ELF-1 (cell line): ENCODE results near the gene FAM163A.
A peak's percentile ranks its signal among the peaks of the same experiment; 100 is the strongest.
"Not testable (repeated sequence)": the region's sequence is repeated elsewhere in the genome, so short reads cannot be mapped to it uniquely, and the experiment has no call there.

ENCODE experiments used
- DNase-seq: peaks from one replicate; pipeline ENCODE4 v3.0.0-alpha.2; 2016; ENCODE audit warnings: low read depth, low spot score

The FAM163A gene

DNA sequence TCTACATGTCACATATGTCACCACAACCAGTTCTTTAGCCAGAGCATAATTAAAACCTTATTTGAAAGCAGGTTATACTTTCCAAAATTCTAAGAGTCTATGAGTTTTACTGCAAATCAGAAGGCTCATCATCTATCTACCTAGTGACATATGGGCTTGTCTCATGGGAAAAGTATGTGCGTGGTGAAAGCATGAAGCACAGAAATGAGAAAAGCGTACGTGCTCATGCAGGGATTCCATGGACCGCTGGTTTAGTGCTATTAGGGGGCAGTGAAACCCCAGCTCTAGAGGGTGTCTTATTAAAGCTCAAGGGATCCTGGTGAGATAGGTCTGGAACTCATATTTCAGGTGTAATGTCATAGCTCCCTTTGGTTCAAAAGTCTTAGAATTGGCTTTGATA is 50.2 kb downstream of the FAM163A start:
- no peak for DNase-seq

DNA sequence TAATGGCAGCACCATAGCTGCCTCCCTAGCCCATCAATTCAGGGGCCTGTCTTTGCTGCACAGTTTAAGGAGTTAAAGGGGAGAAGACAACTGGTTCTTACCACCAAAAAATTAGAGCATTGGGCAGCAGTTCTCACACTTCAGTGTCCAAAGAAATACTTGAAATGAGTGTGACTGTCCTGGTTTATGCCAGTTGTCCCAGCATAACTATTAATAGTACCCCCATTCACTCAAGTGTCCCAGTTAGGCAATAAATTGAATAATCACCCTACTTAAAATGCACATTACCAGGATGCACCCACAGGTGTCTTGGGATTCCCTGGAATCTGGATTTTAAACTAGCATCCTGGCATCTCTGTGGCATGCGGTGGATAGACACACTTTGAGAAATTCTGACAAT is 51.1 kb downstream of the FAM163A start:
- DNase-seq: no peak

DNA sequence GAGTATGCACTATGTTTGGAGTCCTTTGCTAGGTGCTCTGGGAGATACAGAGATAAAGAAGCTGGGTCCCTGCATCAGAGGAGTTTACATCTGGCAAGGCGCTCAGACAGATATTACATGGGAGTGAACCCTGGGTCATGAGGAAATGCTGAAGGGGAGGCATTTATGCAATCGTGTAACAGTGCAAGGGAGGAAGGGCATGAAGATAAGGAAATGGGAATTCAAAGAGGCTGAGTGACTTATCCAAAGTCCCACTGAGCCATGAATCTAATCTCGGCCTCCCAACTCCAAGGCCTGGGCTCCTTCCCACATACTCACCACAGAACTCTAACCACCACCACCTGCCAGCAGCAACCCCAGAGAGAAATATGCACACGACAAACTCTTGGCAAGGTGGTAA is 51.6 kb downstream of the FAM163A start:
- DNase-seq: no peak

DNA sequence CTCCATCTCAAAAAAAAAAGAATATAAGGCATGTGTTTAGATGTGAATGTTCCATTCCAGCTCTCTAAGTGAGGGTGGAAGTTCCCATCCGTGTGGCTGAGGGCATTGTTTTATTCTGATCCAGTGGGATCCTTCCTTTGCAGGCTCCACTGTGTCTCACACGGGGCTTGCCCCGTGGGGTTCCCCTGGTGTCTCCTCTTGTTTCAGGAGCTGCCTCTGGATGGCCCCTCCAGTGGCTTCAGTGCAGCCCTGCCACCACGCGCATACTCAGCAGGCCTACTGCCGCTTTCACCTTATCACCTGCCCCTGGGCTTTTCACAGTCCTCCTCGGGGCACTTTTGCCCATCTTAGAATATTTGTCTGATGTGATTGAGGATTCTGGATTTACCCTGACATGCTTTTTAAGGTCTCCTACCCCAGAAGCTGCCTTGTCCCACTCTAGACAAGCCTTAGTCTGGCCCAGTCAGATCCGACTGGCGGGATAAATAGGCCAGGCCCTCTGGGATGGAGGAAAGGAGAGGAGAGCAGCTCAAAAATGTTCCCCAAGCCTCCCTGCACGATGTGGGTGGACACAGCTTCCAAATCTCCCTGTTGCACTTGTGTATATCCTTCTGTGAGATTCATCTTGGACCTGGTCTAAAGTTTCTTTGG is 55.2 kb downstream of the FAM163A start:
- DNase-seq: no peak

DNA sequence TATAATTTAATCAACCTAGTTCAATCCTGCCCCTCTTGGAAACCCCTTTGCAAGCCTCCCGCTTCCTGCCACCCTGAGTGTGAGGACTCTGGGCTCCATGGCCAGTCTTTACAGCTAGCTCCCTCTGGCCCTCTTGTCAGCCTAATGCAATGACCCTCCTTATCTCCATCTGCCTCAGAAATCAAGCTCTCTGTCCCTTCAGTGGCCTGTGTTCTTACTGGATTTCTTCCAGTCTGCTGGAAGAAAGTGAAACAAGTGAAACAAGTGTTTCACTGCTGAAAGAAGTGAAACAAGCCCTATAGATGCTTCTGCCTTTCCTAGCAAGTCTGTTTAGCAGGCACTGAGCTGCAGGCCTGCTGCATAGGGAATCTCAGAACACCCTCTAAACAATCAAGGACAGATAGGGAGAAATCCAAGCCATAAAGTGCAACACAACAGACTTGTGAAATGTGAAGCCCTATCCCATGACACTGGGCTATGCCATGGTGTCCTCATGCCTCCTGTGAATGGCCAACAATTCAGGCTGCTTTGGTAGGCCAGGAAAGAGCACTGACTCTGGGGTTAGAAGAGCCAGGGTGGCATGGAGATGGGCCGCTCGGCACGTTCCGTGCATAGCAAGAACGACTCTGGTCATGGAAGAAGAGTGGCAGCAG is 55.9 kb downstream of the FAM163A start:
- no peak for DNase-seq

DNA sequence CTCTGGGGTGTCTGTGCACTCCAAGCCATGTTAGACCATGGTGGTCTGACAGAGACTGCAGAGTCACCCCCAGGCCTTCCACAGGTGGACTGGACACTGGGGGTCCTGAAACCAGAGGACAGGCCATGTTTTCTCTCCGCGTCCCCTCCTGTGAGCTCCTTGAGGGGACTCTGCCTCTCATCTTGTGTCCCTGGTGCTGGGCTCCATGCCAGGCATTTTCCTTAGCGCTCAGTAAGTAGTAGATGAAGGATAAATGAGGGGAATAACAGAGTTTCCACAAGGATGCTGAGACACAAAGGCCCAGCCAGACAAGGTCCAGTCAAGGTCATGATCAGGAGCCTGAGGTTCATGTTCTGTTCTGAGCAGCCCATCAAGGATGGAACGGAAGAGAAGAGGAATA is 57.4 kb downstream of the FAM163A start:
- no peak for DNase-seq

DNA sequence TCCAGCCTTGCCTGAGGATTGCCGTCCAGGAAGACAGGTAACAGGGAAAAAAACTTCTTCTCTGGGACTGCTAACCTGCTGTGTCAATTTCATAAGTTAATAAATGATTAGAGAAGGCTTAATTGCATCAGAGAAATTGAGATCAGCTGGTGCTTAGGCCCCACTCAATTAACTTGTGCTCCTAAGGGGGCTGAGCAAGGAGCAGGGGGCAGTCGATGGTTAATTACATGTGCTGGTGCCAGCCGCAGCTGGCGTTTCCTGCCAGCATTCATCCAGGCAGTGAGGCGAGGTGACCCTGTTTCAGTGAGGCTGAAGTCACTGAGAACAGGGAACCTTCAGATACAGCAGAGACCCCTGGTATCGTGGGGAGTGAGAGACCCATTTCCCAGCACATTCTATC is 60.0 kb downstream of the FAM163A start:
- no peak for DNase-seq

DNA sequence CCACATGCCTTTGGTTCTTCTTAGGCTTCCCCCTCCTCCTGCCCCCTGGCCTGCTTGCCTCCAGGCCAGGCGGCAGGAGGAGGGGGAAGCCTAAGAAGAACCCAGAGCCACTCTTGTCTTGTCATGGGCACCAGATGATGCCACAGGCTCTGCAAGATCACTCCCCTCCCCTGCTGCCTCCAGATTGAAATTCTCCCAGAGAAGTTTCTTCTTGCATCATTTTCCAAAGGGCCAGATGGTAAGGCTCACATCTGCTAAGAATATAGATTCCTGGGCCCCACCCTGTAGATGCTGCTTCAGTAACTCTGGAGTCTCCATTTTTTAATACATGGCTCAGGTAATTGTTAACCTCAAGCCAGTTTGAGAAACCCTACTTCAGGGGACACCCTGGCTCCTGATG is 60.8 kb downstream of the FAM163A start:
- DNase-seq: no peak

DNA sequence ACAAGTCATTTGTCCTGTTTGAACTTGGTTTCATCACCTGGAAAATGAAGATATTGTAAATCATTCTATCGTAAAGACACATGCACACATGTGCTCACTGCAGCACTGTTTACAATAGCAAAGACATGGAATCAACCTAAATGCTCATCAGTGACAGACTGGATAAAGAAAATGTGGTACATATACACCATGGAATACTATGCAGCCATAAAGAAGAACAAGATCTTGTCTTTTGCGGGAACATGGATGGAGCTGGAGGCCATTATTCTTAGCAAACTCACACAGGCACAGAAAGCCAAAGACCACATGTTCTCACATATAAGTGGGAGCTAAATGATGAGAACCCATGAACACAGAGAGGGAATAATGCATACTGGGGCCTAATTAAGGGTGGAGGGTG is 61.3 kb downstream of the FAM163A start:
- not testable (repeated sequence) for DNase-seq

DNA sequence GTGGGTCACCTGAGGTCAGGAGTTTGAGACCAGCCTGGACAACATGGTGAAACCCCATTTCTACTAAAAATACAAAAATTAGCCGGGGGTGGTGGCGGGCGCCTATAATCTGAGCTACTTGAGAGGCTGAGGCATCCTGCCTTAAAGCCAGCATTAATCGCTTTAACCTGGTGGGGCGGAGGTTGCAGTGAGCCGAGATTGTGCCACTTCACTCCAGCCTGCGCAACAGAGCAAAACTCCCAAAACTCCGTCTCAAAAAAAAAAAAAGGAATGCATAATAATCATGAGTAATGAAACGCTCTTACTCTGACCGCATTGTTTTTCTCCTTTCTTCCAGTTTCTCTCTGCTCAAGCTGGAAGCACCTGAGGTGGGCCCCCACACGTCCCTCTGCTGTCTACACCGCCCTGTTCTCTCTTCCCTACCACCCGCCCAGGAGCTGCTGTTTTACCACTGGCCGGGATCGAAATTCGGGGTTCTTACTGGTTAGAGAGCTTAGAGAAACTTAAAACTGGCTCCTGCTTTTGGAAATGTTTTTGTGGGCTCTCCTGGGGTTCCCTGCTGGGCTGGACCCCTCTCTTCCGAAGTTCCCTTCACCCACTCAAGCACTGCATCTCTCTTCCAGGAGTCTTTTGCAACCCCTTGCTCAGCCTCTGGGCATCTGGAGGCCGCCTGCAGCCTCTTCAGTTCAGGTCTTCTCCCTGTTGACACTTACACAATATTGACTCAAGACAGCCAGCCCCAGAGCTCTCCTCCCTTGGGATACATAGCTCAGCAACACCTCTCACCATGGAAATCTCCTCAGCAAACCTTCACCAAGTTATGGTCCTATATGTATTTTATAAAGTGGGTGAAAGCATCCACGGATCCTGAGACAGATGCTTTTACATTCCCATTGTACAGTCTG is 62.5 kb downstream of the FAM163A start:
- no peak for DNase-seq

DNA sequence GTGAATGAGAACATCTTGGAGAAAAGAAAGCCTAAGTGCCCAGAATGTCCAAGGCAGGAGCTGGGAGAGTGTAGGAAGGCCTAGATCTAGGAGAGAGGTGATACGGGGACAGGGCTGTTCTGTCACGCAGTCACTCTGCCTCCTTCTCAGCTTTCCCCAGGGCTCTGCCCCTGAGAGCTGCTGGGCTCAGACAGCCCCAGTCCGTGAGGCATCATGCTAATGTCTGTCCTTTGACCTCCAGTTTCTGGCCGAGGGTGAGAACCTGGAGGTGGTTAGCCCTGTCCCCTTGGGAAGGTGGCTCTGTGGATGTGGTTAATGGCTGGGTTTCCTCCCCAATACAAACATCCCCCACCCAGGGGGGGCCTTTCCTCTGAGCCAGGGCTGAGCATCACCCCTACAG is 63.2 kb downstream of the FAM163A start:
- DNase-seq: no peak

DNA sequence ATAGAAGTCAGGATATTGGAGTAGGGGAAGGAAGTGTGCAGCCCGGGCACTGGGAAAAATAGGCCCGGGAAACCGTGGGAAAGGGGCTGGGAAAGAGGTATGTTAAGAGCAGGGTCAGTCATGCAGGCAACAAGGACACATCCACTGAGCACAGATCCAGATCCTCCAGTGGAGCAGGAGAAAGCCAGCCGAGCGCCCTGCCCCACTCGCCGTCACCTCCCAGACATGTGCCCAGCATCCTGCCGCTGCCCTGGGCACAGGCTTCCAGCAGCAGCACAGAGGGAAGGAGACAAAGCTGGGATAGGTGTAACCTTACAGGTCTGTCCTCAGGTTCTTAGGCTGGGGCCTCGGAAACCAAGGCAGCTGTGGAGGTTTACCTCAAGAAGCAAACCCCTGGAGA is 64.2 kb downstream of the FAM163A start:
- no peak for DNase-seq

DNA sequence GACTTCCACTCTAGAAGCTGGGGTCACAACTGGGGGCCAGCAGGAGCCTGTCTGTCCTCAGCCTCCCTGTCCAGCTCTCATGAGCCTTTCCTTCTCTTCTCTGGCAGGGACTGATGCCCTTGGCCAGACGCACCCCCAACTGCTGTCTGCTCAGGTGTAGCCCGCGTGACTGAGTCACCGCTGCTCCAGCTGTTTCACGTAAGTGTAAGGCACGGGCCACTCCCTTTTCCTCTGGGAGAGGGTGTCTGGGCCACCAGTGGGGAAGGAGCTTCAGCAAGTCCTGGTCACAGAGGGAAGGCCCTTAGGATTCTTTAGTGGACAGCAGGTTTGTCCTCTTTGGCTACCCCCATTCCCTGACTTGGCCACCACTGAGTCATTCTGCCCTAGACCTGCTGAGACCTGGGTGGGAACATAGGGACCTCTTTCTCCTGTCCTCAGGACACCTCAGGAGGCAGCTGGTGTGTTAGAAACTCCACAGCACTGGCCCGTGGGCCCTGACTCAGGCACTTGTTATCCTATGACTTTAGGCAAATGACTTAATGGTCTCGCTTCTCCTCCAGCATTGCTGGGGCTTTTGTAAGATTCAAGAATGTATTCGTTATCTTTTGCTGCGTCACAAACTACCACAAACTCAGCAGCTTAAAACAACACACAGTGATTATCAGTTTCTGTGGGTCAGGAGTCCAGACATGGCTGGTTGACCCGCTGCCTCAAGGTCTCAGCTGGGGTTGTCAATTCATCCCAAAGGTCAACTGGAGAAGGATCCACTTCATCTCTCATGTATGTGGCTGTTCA is 64.8 kb downstream of the FAM163A start:
- DNase-seq: no peak

DNA sequence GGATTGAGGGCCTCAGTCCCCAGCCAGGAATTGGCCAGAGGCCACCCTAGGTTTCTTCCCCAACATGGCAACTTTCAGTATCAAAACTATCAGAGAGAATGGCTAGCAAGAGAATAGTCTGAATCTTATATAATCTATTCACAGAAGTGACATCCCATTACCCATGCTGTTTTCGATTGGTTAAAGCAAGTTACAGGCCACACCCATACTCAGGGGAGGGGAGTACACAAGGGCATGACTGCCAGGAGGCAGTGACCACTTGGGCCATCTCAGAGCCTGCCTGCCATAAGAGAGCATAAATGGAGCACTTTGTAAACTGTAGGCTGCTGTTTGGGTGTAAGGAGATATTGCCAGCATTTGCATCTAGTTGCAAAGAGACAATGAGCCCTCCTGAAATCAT is 65.4 kb downstream of the FAM163A start:
- DNase-seq: no peak

DNA sequence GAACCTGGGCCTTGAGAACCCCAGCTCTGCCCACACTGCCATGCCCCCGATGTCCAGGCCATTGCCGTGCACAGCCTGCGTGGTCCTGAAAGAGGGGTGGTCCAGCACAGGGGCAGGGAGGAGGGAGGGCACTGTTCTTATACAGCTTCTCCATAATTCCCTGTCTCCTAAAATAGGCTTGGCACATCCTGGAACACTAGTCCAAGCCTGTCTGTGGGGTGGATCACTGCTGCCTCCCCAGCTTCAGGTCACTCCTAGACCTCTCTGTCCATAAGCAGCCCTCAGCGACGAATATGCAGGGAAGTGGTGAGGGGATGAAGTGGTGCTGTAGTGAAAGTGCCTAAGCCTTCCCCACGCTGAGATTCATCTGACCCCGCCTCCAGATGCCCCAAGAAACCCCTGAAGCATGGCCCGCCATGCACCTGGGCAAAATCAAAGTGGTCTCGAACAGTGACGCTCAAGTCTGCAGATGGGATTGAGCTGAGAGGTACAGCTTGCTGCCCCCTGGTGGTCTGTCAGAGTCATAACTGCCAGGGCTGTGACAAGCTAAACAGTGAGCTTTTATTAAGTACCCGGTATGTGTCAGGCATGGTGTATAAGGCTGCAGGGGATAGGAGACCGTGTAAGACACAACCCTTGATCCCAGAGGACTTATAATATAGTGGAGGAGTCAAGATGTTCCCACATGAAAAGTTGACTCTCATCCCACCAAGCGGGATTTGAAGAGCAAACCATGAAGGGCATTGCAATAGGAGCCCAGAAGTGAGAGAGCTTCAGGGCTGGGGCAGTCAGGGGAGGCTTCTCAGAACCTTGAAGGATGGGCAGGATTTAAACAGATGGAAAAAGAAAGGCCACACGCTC is 66.6 kb downstream of the FAM163A start:
- peak; percentile 85 for DNase-seq

DNA sequence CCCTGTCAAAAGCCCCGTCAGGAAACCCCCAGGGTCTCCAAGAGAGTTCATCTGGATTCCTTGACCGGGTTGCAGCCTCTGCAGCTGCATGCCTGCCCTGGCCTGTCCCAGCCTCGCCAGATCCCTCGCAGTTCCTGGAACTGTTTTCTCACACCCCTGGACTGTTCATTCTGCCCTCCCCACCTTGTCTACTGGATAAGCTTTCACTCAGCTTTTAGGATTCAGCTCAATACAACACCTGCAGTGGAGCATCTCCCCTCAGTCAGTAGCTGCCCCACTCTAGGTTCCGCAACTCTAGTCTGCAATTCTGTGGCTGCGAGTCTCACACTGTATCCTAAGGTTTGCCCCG is 67.2 kb downstream of the FAM163A start:
- DNase-seq: no peak

DNA sequence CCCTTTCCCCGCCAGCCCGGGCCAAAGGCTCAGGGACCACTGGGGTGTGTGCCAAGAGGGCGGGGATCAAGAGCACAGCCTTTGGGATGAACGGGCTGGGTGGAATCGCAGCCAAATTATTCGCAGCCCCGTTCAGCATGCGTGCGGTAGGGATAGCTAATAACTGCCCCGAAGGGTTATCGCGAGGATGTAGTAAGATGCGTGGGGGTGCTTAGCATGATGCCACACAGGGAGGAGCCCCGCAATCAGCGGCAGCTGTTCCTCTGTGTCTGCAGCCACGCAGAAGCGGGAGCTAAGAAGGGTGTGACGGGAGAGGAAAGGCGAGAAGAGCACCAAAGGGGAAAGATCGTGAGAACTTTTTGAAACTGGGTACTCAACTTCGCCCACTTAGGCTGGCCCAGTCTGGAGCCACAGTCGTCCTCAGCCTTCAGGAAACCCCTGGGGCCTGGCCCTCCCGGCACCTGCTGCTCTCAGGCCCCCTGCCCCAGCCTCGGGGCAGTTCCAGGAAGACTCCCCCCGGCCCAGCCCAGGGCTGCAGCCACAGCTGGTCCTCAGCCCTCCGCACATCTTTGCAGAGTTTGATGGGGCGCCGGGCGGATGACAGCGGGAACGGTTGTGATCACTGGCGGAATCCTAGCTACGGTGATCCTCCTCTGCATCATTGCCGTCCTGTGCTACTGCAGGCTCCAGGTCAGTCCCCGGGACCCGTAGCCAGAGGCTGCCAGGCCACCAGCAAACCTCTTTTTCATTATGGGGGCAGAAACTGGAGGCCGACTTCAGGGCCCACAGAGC is 69.6 kb downstream of the FAM163A start:
- DNase-seq: no peak

DNA sequence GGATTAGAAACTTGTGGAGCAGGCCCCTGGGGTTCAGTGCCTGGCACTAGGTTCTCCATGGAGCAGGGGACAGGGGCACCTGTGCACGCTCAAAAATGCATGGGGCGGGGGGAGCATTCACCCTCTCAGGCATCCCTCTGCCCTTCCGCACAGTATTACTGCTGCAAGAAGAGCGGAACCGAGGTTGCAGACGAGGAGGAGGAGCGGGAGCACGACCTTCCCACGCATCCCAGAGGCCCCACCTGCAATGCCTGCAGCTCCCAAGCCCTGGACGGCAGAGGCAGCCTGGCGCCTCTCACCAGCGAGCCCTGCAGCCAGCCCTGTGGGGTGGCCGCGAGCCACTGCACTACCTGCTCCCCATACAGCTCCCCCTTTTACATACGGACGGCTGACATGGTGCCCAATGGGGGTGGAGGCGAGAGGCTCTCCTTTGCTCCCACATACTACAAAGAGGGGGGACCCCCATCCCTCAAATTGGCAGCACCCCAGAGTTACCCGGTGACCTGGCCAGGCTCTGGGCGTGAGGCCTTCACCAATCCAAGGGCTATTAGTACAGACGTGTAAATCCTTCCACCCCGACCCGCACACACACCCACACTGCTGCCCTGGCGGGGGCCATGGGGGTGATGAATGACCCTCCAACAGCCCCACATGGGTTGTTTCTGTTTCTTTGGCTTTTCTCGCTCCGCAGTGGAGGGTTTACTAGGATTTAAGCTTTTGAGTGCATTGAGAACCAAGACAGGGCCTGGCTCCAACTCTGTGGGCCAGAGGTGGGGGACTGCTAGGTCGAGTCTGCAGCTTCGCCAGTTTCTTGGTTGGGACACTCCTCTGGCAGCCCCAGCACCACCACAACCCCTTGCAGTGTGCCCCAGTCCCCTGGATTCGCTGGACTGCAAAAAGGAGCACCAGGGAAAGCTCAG is 70.8 kb downstream of the FAM163A start:
- DNase-seq: no peak

DNA sequence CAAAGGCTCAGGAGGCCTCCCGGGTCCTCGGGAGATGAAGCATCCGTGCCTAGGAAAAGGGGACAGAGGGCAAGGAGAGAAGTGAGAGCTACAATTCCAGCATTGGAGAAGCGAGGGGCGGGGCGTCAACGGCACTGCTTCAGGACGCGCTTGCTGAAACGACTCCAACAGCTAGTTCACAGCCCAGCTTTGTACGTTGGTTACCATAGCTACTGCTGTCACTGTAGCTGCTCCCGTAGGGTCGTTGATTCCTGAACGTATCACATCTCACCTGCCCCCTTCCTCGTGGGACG is 71.4 kb downstream of the FAM163A start:
- DNase-seq: no peak
